ENCODE results near the gene PPP1R37. TPM values are rescaled to one million over a fixed set of nuclear protein-coding genes. Genes with fewer than 3 reads are reported as not detected.
A peak's percentile ranks its signal among the peaks of the same experiment; 100 is the strongest.
"Not testable (repeated sequence)": the region's sequence is repeated elsewhere in the genome, so short reads cannot be mapped to it uniquely, and the experiment has no call there.

The PPP1R37 gene
- polyA plus RNA-seq, 3 donors, result 0.10 to 11.8 (median 0.22) TPM

- Histone ChIP-seq H4K20me1 (ENCODE audit: insufficient read depth, low read length) (peaks cover 87% of the 10 kb centered on the region), H3K27ac (ENCODE audit: low read depth in 1 of 2, low read length in 2 of 2) (peak overlapping the region in 1 of 2 donors; percentile 13), H3K36me3 (replicated peaks in 1 of 2; ENCODE audit: control insufficient read depth in 1 of 2, insufficient read depth in 2 of 2, low read length in 2 of 2) (peaks cover 0 to 14% of the 10 kb centered on the region in 2 donors), H3K4me1 (ENCODE audit: control insufficient read depth in 1 of 2, insufficient read depth in 2 of 2, low read length in 2 of 2) (peaks cover 8 to 11% of the 10 kb centered on the region in 2 donors), H3K4me3 (replicated peaks in 1 of 3; ENCODE audit: low read depth in 2 of 3, low read length in 3 of 3) (peak overlapping the region in 2 of 3 experiments; percentile 33 to 57), H3K79me2 (ENCODE audit: insufficient read depth, low read length) (peaks cover 87% of the 10 kb centered on the region), H2AFZ (ENCODE audit: insufficient read depth, low read depth, low read length, poor library complexity, severe bottlenecking) (no peak overlapping the region), H3K27me3 (ENCODE audit: control insufficient read depth in 2 of 2, insufficient read depth in 2 of 2, low read length in 2 of 2) (no peaks in the 10 kb centered on the region), H3K9me3 (replicated peaks in 1 of 2; ENCODE audit: control insufficient read depth in 1 of 2, insufficient read depth in 1 of 2, low read length in 2 of 2) (no peaks in the 10 kb centered on the region), H3K9ac (ENCODE audit: insufficient read depth, low read length, poor library complexity, severe bottlenecking) (peak overlapping the region; percentile 8), H3K4me2 (replicated peaks; ENCODE audit: extremely low read depth, low read length, poor library complexity, severe bottlenecking) (peak overlapping the region; percentile 50)
- 59% methylated on average over 22 of the region's 26 CpGs for WGBS (ENCODE audit: insufficient coverage)
- Mint-ChIP-seq H3K27me3 (ENCODE audit: low read depth in 3 of 3) (peaks cover 0 to 3% (median 0%) of the 10 kb centered on the region in 3 donors), H3K4me3 (peak overlapping the region; percentile 48 to 66), H3K4me1 (peaks cover 28% of the 10 kb centered on the region), H3K9me3 (no peaks in the 10 kb centered on the region), H3K27ac (peak overlapping the region in 2 of 7 donors; percentile 58), H3K36me3 (peaks cover 5 to 9% of the 10 kb centered on the region in 2 donors)
- intact Hi-C loops (cut with micrococcal nuclease), result no loop called here
- DNase-seq, result no peak
- TF ChIP-seq CTCF (IDR thresholded peaks at IDR 0.05), result no peak
Observed at GRCh38 chr19:45103508-45104319, 10.7 kb downstream of the PPP1R37 start.

DNA sequence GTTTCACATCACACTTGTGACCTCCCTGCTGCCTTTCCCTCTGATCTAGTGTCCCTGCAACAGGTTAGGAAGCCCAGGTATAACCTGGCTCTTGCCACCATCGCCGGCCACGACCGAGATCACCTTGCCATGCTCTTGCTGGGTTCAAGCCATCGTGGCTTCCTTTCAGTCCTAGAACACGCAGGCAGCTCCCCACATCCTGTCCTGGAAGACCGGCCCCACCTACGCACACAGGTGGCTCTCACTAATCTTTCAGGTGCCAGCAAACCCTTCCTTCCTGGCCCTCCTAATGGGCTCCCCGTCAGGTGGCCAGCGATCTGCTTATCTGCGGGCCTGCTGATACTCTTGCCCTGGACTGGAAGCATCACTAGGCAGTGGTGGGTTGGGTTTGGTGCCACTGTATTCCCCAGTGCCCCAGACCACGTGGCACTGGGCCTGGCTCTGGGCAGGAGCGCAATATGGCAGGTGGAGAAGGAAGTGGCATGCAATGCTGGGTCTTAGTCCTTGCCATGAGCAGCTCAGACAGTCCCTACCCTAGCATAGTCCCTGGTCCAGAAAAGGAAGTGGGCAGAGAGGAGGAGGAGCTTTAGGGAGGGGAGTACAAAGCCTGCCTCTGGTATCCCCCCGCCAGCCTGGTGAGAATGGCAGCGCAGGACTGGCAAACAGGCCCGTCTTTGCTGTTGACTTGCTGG is 11.8 kb downstream of the PPP1R37 start:
- Histone ChIP-seq H3K27me3 (ENCODE audit: control insufficient read depth in 2 of 2, insufficient read depth in 2 of 2, low read length in 2 of 2) (no peaks in the 10 kb centered on the region), H3K4me2 (replicated peaks; ENCODE audit: extremely low read depth, low read length, poor library complexity, severe bottlenecking) (no peak overlapping the region), H3K27ac (ENCODE audit: low read depth in 1 of 2, low read length in 2 of 2) (no peak overlapping the region), H3K79me2 (ENCODE audit: insufficient read depth, low read length) (peaks cover 87% of the 10 kb centered on the region), H3K9ac (ENCODE audit: insufficient read depth, low read length, poor library complexity, severe bottlenecking) (no peak overlapping the region), H3K36me3 (replicated peaks in 1 of 2; ENCODE audit: control insufficient read depth in 1 of 2, insufficient read depth in 2 of 2, low read length in 2 of 2) (peaks cover 0 to 5% of the 10 kb centered on the region in 2 donors), H2AFZ (ENCODE audit: insufficient read depth, low read depth, low read length, poor library complexity, severe bottlenecking) (no peak overlapping the region), H3K4me1 (ENCODE audit: control insufficient read depth in 1 of 2, insufficient read depth in 2 of 2, low read length in 2 of 2) (peaks cover 8 to 11% of the 10 kb centered on the region in 2 donors), H3K4me3 (replicated peaks in 1 of 3; ENCODE audit: low read depth in 2 of 3, low read length in 3 of 3) (no peak overlapping the region), H4K20me1 (ENCODE audit: insufficient read depth, low read length) (peaks cover 85% of the 10 kb centered on the region), H3K9me3 (replicated peaks in 1 of 2; ENCODE audit: control insufficient read depth in 1 of 2, insufficient read depth in 1 of 2, low read length in 2 of 2) (no peaks in the 10 kb centered on the region)
- intact Hi-C loops (cut with micrococcal nuclease), result no loop called here
- no peaks in the 10 kb centered on the region for H3K27me3 Mint-ChIP-seq (ENCODE audit: low read depth in 3 of 3)
- H3K9me3 Mint-ChIP-seq, result no peaks in the 10 kb centered on the region
- no peak for DNase-seq
- 32% methylated on average over 13 of the region's 16 CpGs for WGBS (ENCODE audit: insufficient coverage)
- H3K4me1 Mint-ChIP-seq, result peaks cover 26% of the 10 kb centered on the region
- no peak for TF ChIP-seq CTCF (IDR thresholded peaks at IDR 0.05)
- H3K36me3 Mint-ChIP-seq, result peaks cover 3 to 14% of the 10 kb centered on the region in 2 donors
- H3K27ac Mint-ChIP-seq, result peak overlapping the region in 1 of 7 donors; percentile 70
- H3K4me3 Mint-ChIP-seq, result no peak overlapping the region

- peaks cover 3 to 12% of the 10 kb centered on the region in 2 donors for H3K36me3 Mint-ChIP-seq
- H3K9ac ChIP-seq (ENCODE audit: insufficient read depth, low read length, poor library complexity, severe bottlenecking); H3K27ac ChIP-seq (ENCODE audit: low read depth in 1 of 2, low read length in 2 of 2); H3K36me3 ChIP-seq (replicated peaks in 1 of 2; ENCODE audit: control insufficient read depth in 1 of 2, insufficient read depth in 2 of 2, low read length in 2 of 2); H3K4me2 ChIP-seq (replicated peaks; ENCODE audit: extremely low read depth, low read length, poor library complexity, severe bottlenecking); H2AFZ ChIP-seq (ENCODE audit: insufficient read depth, low read depth, low read length, poor library complexity, severe bottlenecking); H3K4me3 Mint-ChIP-seq; intact Hi-C loops (cut with micrococcal nuclease); H3K4me3 ChIP-seq (replicated peaks in 1 of 3; ENCODE audit: low read depth in 2 of 3, low read length in 3 of 3); DNase-seq; H3K27me3 Mint-ChIP-seq (ENCODE audit: low read depth in 3 of 3); H3K27me3 ChIP-seq (ENCODE audit: control insufficient read depth in 2 of 2, insufficient read depth in 2 of 2, low read length in 2 of 2); H3K9me3 Mint-ChIP-seq; H3K9me3 ChIP-seq (replicated peaks in 1 of 2; ENCODE audit: control insufficient read depth in 1 of 2, insufficient read depth in 1 of 2, low read length in 2 of 2): not testable (repeated sequence)
- Histone ChIP-seq H4K20me1 (ENCODE audit: insufficient read depth, low read length) (peaks cover 81% of the 10 kb centered on the region), H3K4me1 (ENCODE audit: control insufficient read depth in 1 of 2, insufficient read depth in 2 of 2, low read length in 2 of 2) (peaks cover 14 to 15% of the 10 kb centered on the region in 2 donors), H3K79me2 (ENCODE audit: insufficient read depth, low read length) (peaks cover 82% of the 10 kb centered on the region)
- peak overlapping the region in 1 of 7 donors; percentile 68 for H3K27ac Mint-ChIP-seq
- WGBS (ENCODE audit: insufficient coverage), result no CpG with 5 or more reads among the region's 11 CpGs
- H3K4me1 Mint-ChIP-seq, result peaks cover 34% of the 10 kb centered on the region
Observed at GRCh38 chr19:45106363-45106762, 13.4 kb downstream of the PPP1R37 start.
